Peyer's patch (tissue), 4 donors: ENCODE measurements around the gene KIT.

Experiments used
- POLR2A ChIP-seq, 2 donors: fragments of 450-650 bp; IDR thresholded peaks; one replicate each; pipeline ENCODE4 v1.5.1; 2017; ENCODE audit warnings: antibody characterized with exemption in 2 of 2, mild to moderate bottlenecking in 2 of 2, moderate library complexity in 2 of 2
- TF ChIP-seq, protein P1 (sequence below), 6 experiments: fragments of 450-650 bp in 4 of 6; fragments of 200-600 bp in 2 of 6; sonication (generic) in 1 of 6; IDR thresholded peaks; one replicate each; pipeline ENCODE4 v1.5.1; 2017 to 2019; ENCODE audit warnings: antibody characterized with exemption in 6 of 6, mild to moderate bottlenecking in 3 of 6, moderate library complexity in 1 of 6

- TF ChIP-seq, protein P1, sequence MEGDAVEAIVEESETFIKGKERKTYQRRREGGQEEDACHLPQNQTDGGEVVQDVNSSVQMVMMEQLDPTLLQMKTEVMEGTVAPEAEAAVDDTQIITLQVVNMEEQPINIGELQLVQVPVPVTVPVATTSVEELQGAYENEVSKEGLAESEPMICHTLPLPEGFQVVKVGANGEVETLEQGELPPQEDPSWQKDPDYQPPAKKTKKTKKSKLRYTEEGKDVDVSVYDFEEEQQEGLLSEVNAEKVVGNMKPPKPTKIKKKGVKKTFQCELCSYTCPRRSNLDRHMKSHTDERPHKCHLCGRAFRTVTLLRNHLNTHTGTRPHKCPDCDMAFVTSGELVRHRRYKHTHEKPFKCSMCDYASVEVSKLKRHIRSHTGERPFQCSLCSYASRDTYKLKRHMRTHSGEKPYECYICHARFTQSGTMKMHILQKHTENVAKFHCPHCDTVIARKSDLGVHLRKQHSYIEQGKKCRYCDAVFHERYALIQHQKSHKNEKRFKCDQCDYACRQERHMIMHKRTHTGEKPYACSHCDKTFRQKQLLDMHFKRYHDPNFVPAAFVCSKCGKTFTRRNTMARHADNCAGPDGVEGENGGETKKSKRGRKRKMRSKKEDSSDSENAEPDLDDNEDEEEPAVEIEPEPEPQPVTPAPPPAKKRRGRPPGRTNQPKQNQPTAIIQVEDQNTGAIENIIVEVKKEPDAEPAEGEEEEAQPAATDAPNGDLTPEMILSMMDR (IDR thresholded peaks at IDR 0.05): no peak
- TF ChIP-seq POLR2A (IDR thresholded peaks at IDR 0.05): no peak
These were observed 96.6 kb downstream of the KIT start for GRCh38 chr4:54754394-54754793.
